T-cell (primary cell): ENCODE measurements around the gene TAP2. TPM values are rescaled to one million over a fixed set of nuclear protein-coding genes. Genes with fewer than 3 reads are reported as not detected.
A peak's percentile ranks its signal among the peaks of the same experiment; 100 is the strongest.
"Not testable (repeated sequence)": the region's sequence is repeated elsewhere in the genome, so short reads cannot be mapped to it uniquely, and the experiment has no call there.

Source experiments
- ATAC-seq, 4 experiments: fragments of 200-7000 bp in 3 of 4; fragments of 150-1000 bp in 1 of 4; cut with Tn5 transposase; replicated peaks in 1 of 4; 1 replicate in 3 of 4; 2 replicates in 1 of 4; pipeline ENCODE4 v1.10.0; 2021; ENCODE audit warnings: moderate library complexity in 3 of 4, mild to moderate bottlenecking in 2 of 4, moderate number of reproducible peaks in 1 of 4
- CTCF ChIA-PET, 2 donors: fragments of 300-600 bp; sonication (Branson Sonifier 250); formaldehyde crosslinking; loops; one replicate each; lab custom pipeline; 2022; ENCODE audit warnings: antibody characterized with exemption in 2 of 2; lab: Charles Lee
- POLR2A ChIA-PET, 2 donors: fragments of 300-600 bp; sonication (Branson Sonifier 250); formaldehyde crosslinking; loops; one replicate each; lab custom pipeline; 2022; ENCODE audit warnings: antibody characterized with exemption in 2 of 2; lab: Charles Lee
- DNase-seq, 35 experiments: peaks; one replicate each; pipeline versions ENCODE4 v3.0.0 to v3.0.0-alpha.2; 2013 to 2023
- H3K27ac ChIP-seq: one replicate; pipeline ENCODE4 v1.5.1; 2013; ENCODE audit warnings: low read length
- H3K27me3 ChIP-seq, 2 experiments: replicated peaks in 1 of 2; 1 replicate in 1 of 2; 2 replicates in 1 of 2; pipeline versions ENCODE4 v1.6.1 to v1.7.0; 2013; ENCODE audit warnings: low read length in 1 of 2, mixed read lengths in 1 of 2; ENCODE audit not compliant: control insufficient read depth in 2 of 2, insufficient read depth in 2 of 2; ENCODE audit errors: extremely low read depth in 1 of 2
- H3K36me3 ChIP-seq, 2 donors: 1 replicate in 1 of 2; 2 replicates in 1 of 2; pipeline versions ENCODE4 v1.6.1 to v1.7.0; 2013; ENCODE audit warnings: low read length in 1 of 2; ENCODE audit not compliant: control insufficient read depth in 2 of 2, insufficient read depth in 1 of 2; ENCODE audit errors: extremely low read depth in 1 of 2
- H3K4me1 ChIP-seq, 2 experiments: 1 replicate in 1 of 2; 2 replicates in 1 of 2; pipeline versions ENCODE4 v1.6.1 to v1.7.0; 2013; ENCODE audit warnings: low read length in 2 of 2, mixed read lengths in 1 of 2; ENCODE audit not compliant: insufficient read depth in 2 of 2, control insufficient read depth in 1 of 2; ENCODE audit errors: extremely low read depth in 1 of 2
- H3K4me3 ChIP-seq, 2 donors: 1 replicate in 1 of 2; 2 replicates in 1 of 2; pipeline versions ENCODE4 v1.5.1 to v1.7.0; 2013; ENCODE audit warnings: mild to moderate bottlenecking in 2 of 2, low read length in 1 of 2, moderate library complexity in 1 of 2; ENCODE audit not compliant: control insufficient read depth in 1 of 2; ENCODE audit errors: extremely low read depth in 1 of 2
- H3K9me3 ChIP-seq: 2 replicates; pipeline ENCODE4 v1.7.0; 2013
- H3K27ac Mint-ChIP-seq, 2 donors: one replicate each; pipeline ENCODE4 v1.8.0; 2020 to 2021; ENCODE audit warnings: mild to moderate bottlenecking in 2 of 2, mixed read lengths in 2 of 2
- H3K27me3 Mint-ChIP-seq, 2 donors: one replicate each; pipeline ENCODE4 v1.8.0; 2021 to 2022; ENCODE audit warnings: mixed read lengths in 2 of 2
- H3K36me3 Mint-ChIP-seq: one replicate; pipeline ENCODE4 v1.8.0; 2021; ENCODE audit warnings: mixed read lengths
- H3K4me1 Mint-ChIP-seq, 3 donors: one replicate each; pipeline ENCODE4 v1.8.0; 2020 to 2022; ENCODE audit warnings: mixed read lengths in 3 of 3, mild to moderate bottlenecking in 1 of 3
- H3K4me3 Mint-ChIP-seq, 3 donors: one replicate each; pipeline ENCODE4 v1.8.0; 2020 to 2022; ENCODE audit warnings: mild to moderate bottlenecking in 3 of 3, mixed read lengths in 3 of 3, moderate library complexity in 3 of 3
- H3K9me3 Mint-ChIP-seq, 3 donors: one replicate each; pipeline ENCODE4 v1.8.0; 2020 to 2022; ENCODE audit warnings: mixed read lengths in 3 of 3
- whole genome bisulfite sequencing: methylation state at CpG from one replicate; pipeline ENCODE4 v1.1.5; 2013; ENCODE audit warnings: missing lambda C conversion rate; ENCODE audit not compliant: insufficient coverage; 5-methylcytosine and 5-hydroxymethylcytosine counted together
- total RNA-seq, 35 experiments: library from RNA in 6 of 35; stranded (reverse) in 6 of 35; fragments of 120-200 nt in 1 of 35; gene quantifications; one replicate each; pipeline versions ENCODE4 v1.2.1 to v1.2.4 and lab custom pipeline; 2013 to 2026

The TAP2 gene
- total RNA-seq, 5 donors from 2014 or later (not counting 1 experiment from before 2014, with no cell fraction given), result 116 to 147 (median 140) TPM

GRCh38 chr6:32882879-32883250 lies 44.3 kb upstream of the TAP2 start:
- no peak for DNase-seq
- Histone ChIP-seq H3K4me1 (no peaks in the 10 kb centered on the region), H3K27ac (no peak overlapping the region), H3K9me3 (no peaks in the 10 kb centered on the region), H3K36me3 (no peaks in the 10 kb centered on the region), H3K27me3 (peaks cover 0 to 4% of the 10 kb centered on the region in 2 experiments), H3K4me3 (no peak overlapping the region)
- no CpG with 5 or more reads among the region's 1 CpG for WGBS
- H3K9me3 Mint-ChIP-seq, result no peaks in the 10 kb centered on the region
- peaks cover 0 to 4% (median 0%) of the 10 kb centered on the region in 3 donors for H3K4me1 Mint-ChIP-seq
- peaks cover 26% of the 10 kb centered on the region for H3K36me3 Mint-ChIP-seq
- ChIA-PET CTCF (interaction anchor here (0.6 to 2.3 kb wide), 7 partner anchors 11 to 1361 kb away, joined by 3 to 8 read pairs (median 4); no protein-coding TSS in a partner anchor), POLR2A (no interaction called here)
- peaks cover 0 to 2% of the 10 kb centered on the region in 2 donors for H3K27me3 Mint-ChIP-seq
- ATAC-seq, result no peak
- H3K27ac Mint-ChIP-seq, result no peak overlapping the region
- H3K4me3 Mint-ChIP-seq, result no peak overlapping the region

DNA sequence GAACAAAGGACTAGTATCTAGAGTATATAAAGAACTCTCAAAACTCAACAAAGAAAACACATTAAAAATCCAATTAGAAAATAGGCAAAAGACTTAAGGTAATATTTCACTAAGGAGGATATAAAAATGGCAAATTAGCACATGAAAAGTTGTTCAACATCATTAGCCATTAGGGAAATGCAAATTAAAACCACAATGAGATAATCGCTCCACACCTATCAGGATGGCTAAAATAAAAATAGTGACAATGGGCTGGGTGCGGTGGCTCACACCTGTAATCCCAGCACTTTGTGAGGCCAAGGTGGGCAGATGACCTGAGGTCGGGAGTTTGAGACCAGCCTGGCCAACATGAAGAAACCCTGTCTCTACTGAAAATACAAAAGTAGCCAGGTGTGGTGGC lies 42.4 kb upstream of the TAP2 start:
- 83% methylated on average over 1 of the region's 3 CpGs for WGBS
- H3K27me3 Mint-ChIP-seq, H3K9me3 Mint-ChIP-seq, H3K4me1 Mint-ChIP-seq, DNase-seq, H3K27ac Mint-ChIP-seq, H3K9me3 ChIP-seq, H3K27ac ChIP-seq, H3K36me3 ChIP-seq, ATAC-seq, H3K4me3 ChIP-seq, H3K4me1 ChIP-seq, H3K4me3 Mint-ChIP-seq, H3K27me3 ChIP-seq: not testable (repeated sequence)
- ChIA-PET CTCF (interaction anchor here (0.6 to 1.2 kb wide), 4 partner anchors 9 to 104 kb away, joined by 3 to 5 read pairs (median 3); no protein-coding TSS in a partner anchor), POLR2A (interaction anchor here in 1 of 2 donors (0.7 to 0.8 kb wide), 2 partner anchors 91 to 104 kb away, joined by 4 to 7 read pairs; no protein-coding TSS in a partner anchor)
- peaks cover 28% of the 10 kb centered on the region for H3K36me3 Mint-ChIP-seq

- no peaks in the 10 kb centered on the region for H3K4me1 ChIP-seq
- DNase-seq (no peak), ATAC-seq (no peak)
- no peaks in the 10 kb centered on the region for H3K9me3 ChIP-seq
- ChIA-PET POLR2A (no interaction called here), CTCF (interaction anchor here (1.0 to 1.2 kb wide), 2 partner anchors 9 to 105 kb away, joined by 3 to 4 read pairs; no protein-coding TSS in a partner anchor)
- peaks cover 0 to 2% of the 10 kb centered on the region in 2 donors for H3K27me3 Mint-ChIP-seq
- no peaks in the 10 kb centered on the region for H3K36me3 ChIP-seq
- H3K4me1 Mint-ChIP-seq, result no peaks in the 10 kb centered on the region
- H3K9me3 Mint-ChIP-seq, result no peaks in the 10 kb centered on the region
- H3K4me3 Mint-ChIP-seq, result no peak overlapping the region
- H3K27ac Mint-ChIP-seq, result no peak overlapping the region
- H3K36me3 Mint-ChIP-seq, result peaks cover 28% of the 10 kb centered on the region
- WGBS, result 82% methylated on average over 29 of the region's 35 CpGs
- peaks cover 0 to 4% of the 10 kb centered on the region in 2 experiments for H3K27me3 ChIP-seq
- H3K4me3 ChIP-seq, result no peak overlapping the region
- no peak overlapping the region for H3K27ac ChIP-seq
Observed at GRCh38 chr6:32879691-32880090, 41.2 kb upstream of the TAP2 start.

- Mint-ChIP-seq H3K4me1 (no peaks in the 10 kb centered on the region), H3K27me3 (peaks cover 0 to 2% of the 10 kb centered on the region in 2 donors), H3K36me3 (peaks cover 33% of the 10 kb centered on the region), H3K4me3 (no peak overlapping the region), H3K27ac (no peak overlapping the region), H3K9me3 (peaks cover 0 to 4% (median 0%) of the 10 kb centered on the region in 3 donors)
- ChIA-PET POLR2A (no interaction called here), CTCF (no interaction called here)
- Histone ChIP-seq H3K36me3 (no peaks in the 10 kb centered on the region), H3K27me3 (peaks cover 0 to 4% of the 10 kb centered on the region in 2 experiments), H3K4me1 (no peaks in the 10 kb centered on the region), H3K4me3 (no peak overlapping the region), H3K27ac (no peak overlapping the region), H3K9me3 (no peaks in the 10 kb centered on the region)
- DNase-seq (no peak), ATAC-seq (no peak)
- no CpG with 5 or more reads among the region's 2 CpGs for WGBS
Observed at GRCh38 chr6:32876603-32877002, 38.1 kb upstream of the TAP2 start.

DNA sequence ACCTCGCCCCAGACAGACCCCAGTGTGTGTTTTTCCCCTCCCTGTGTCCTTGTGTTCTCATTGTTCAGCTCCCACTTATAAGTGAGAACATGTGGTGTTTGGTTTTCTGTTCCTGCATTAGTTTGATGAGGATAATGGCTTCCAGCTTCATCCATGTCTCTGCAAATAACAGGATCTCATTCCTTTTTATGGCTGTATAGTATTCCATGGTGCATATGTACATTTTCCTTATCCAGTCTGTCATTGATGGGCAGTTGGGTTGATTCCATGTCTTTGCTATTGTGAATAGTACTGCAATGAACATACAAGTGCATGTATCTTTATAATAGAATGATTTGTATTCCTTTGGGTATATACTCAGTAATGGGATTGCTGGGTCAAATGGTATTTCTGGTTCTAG lies 35.4 kb upstream of the TAP2 start:
- not testable (repeated sequence) for H3K4me3 ChIP-seq, H3K36me3 ChIP-seq, H3K9me3 ChIP-seq, H3K27me3 ChIP-seq, H3K27me3 Mint-ChIP-seq, H3K27ac ChIP-seq, H3K4me1 ChIP-seq, H3K9me3 Mint-ChIP-seq, DNase-seq, H3K4me1 Mint-ChIP-seq, H3K4me3 Mint-ChIP-seq, H3K27ac Mint-ChIP-seq, ATAC-seq
- ChIA-PET CTCF (interaction anchor here in 1 of 2 donors (0.6 kb wide), 1 partner anchor 630 kb away, joined by 3 read pairs; no protein-coding TSS in a partner anchor), POLR2A (interaction anchor here in 1 of 2 donors (0.6 kb wide), 1 partner anchor 69 kb away, joined by 4 read pairs; no protein-coding TSS in a partner anchor)
- WGBS, result no CpG with 5 or more reads among the region's 1 CpG
- peaks cover 13% of the 10 kb centered on the region for H3K36me3 Mint-ChIP-seq

GRCh38 chr6:32868257-32868788 lies 29.8 kb upstream of the TAP2 start:
- Mint-ChIP-seq H3K4me3 (no peak overlapping the region), H3K36me3 (peaks cover 12% of the 10 kb centered on the region), H3K27ac (peak overlapping the region in 1 of 2 donors; percentile 4), H3K4me1 (peaks cover 25 to 35% (median 34%) of the 10 kb centered on the region in 3 donors), H3K9me3 (peaks cover 0 to 4% (median 0%) of the 10 kb centered on the region in 3 donors), H3K27me3 (no peaks in the 10 kb centered on the region)
- DNase-seq (peak; percentile 64 to 95 (median 83)), ATAC-seq (peak; percentile 73 to 81 (median 76))
- Histone ChIP-seq H3K4me3 (no peak overlapping the region), H3K36me3 (peaks cover 0 to 4% of the 10 kb centered on the region in 2 donors), H3K27ac (no peak overlapping the region), H3K9me3 (no peaks in the 10 kb centered on the region), H3K4me1 (peaks cover 13 to 16% of the 10 kb centered on the region in 2 experiments), H3K27me3 (no peaks in the 10 kb centered on the region)
- 0% methylated on average over 2 of the region's 5 CpGs for whole genome bisulfite sequencing
- ChIA-PET CTCF (interaction anchor here (0.6 to 6.6 kb wide), 41 partner anchors 9 to 1967 kb away, joined by 3 to 207 read pairs (median 5); partner anchors contain the start of genes TAP2 (in 2 of the 2), HLA-DMA (in 1 of the 2), PSMB8 (in 1 of the 2) and PSMB9 (in 1 of the 2)), POLR2A (interaction anchor here (0.5 to 2.3 kb wide), 6 partner anchors 13 to 103 kb away, joined by 3 to 29 read pairs (median 5); partner anchors contain the start of genes TAP2 (in 2 of the 2) and PSMB8 (in 1 of the 2))
